A549 (cell line): ENCODE results near the gene DDX10. TPM values are rescaled to one million over a fixed set of nuclear protein-coding genes. Genes with fewer than 3 reads are reported as not detected.

ENCODE experiments used
- ATAC-seq, 2 experiments: fragments of 200-7000 bp in 1 of 2; fragments of >200 bp in 1 of 2; cut with Nextera tagmentation in 1 of 2; cut with Tn5 transposase in 1 of 2; 3 replicates each; pipeline versions ENCODE4 v1.8.0 to v1.9.1; 2018 to 2020; ENCODE audit warnings: mild to moderate bottlenecking in 1 of 2, moderate library complexity in 1 of 2
- CTCF ChIA-PET: fragments of 300-600 bp; sonication (Branson Sonifier 250); formaldehyde crosslinking; extraction: SDS; loops from one replicate; lab custom pipeline; 2021; ENCODE audit warnings: antibody characterized with exemption, inconsistent platforms; lab: Yijun Ruan, JAX
- POLR2A ChIA-PET: fragments of 350-600 bp; formaldehyde crosslinking; extraction: SDS; loops from one replicate; lab custom pipeline; 2021; ENCODE audit warnings: antibody characterized with exemption, inconsistent platforms; lab: Yijun Ruan, JAX
- DNase-seq, 2 experiments: peaks; one replicate each; pipeline versions ENCODE4 v3.0.0 to v3.0.0-alpha.2; 2011 to 2016; ENCODE audit warnings: low read depth in 1 of 2, low spot score in 1 of 2
- FAIRE-seq: peaks from 2 replicates; lab custom pipeline; 2011; peaks lifted over from hg19 to GRCh38; lab: Jason Lieb, UNC
- H3K27ac ChIP-seq, 2 experiments: fragments of >200 bp; sonication (Bioruptor Twin); formaldehyde crosslinking; 3 replicates each; pipeline ENCODE4 v1.5.1; 2016 to 2017
- H3K4me1 ChIP-seq: fragments of >200 bp; sonication (Bioruptor Twin); formaldehyde crosslinking; 3 replicates; pipeline ENCODE4 v1.6.1; 2016
- H3K4me2 ChIP-seq: fragments of >200 bp; sonication (Bioruptor Twin); formaldehyde crosslinking; 3 replicates; pipeline ENCODE4 v1.6.1; 2016
- H3K4me3 ChIP-seq: fragments of >200 bp; sonication (Bioruptor Twin); formaldehyde crosslinking; 3 replicates; pipeline ENCODE4 v1.5.1; 2016
- H3K9me3 ChIP-seq: fragments of >200 bp; sonication (Bioruptor Twin); formaldehyde crosslinking; 3 replicates; pipeline ENCODE4 v1.6.1; 2016
- ATOH8 ChIP-seq: fragments of 250-450 bp; sonication (Bioruptor Pico); IDR thresholded peaks from 2 replicates; pipeline ENCODE4 v1.5.0; 2020; ENCODE audit warnings: low read depth, mild to moderate bottlenecking, moderate library complexity
- BHLHE40 ChIP-seq: IDR thresholded peaks from 2 replicates; pipeline ENCODE4 v1.6.1; 2012; ENCODE audit warnings: low read depth, low read length, inconsistent platforms
- CBX2 ChIP-seq: fragments of 200-600 bp; sonication (generic); IDR thresholded peaks from 2 replicates; pipeline ENCODE4 v1.6.1; 2016; ENCODE audit warnings: low read depth, mild to moderate bottlenecking, borderline replicate concordance
- CHD2 ChIP-seq: fragments of 150-350 bp; IDR thresholded peaks from 2 replicates; pipeline ENCODE4 v1.6.1; 2014; ENCODE audit warnings: low read length; ENCODE audit not compliant: partially characterized antibody
- CHD4 ChIP-seq: fragments of 200-600 bp; sonication (generic); IDR thresholded peaks from 2 replicates; pipeline ENCODE4 v1.6.1; 2016; ENCODE audit warnings: antibody characterized with exemption, mild to moderate bottlenecking, borderline replicate concordance
- EHF ChIP-seq: fragments of 250-450 bp; sonication (Bioruptor Pico); IDR thresholded peaks from 2 replicates; pipeline ENCODE4 v1.5.0; 2020; ENCODE audit warnings: mild to moderate bottlenecking
- EHMT2 ChIP-seq: fragments of 200-600 bp; sonication (generic); IDR thresholded peaks from 2 replicates; pipeline ENCODE4 v1.6.1; 2016; ENCODE audit warnings: antibody characterized with exemption, low read depth, mild to moderate bottlenecking, moderate library complexity
- EP300 ChIP-seq, 2 experiments: fragments of >200 bp; sonication (Bioruptor Twin); formaldehyde crosslinking; IDR thresholded peaks; 2 replicates in 1 of 2; 3 replicates in 1 of 2; pipeline ENCODE4 v1.6.1; 2016 to 2017
- FOSL2 ChIP-seq, 2 experiments: fragments of 450-650 bp in 1 of 2; fragments of >200 bp in 1 of 2; sonication (Bioruptor Twin) in 1 of 2; formaldehyde crosslinking; IDR thresholded peaks; 2 replicates each; pipeline versions ENCODE4 v1.5.0 to v1.6.1; 2016 to 2020; ENCODE audit warnings: mild to moderate bottlenecking in 1 of 2, moderate library complexity in 1 of 2
- FOXS1 ChIP-seq: fragments of 250-450 bp; sonication (Bioruptor Pico); IDR thresholded peaks from 2 replicates; pipeline ENCODE4 v1.5.0; 2020; ENCODE audit warnings: mild to moderate bottlenecking, moderate library complexity
- HES2 ChIP-seq: fragments of >200 bp; sonication (Bioruptor Twin); formaldehyde crosslinking; IDR thresholded peaks from 2 replicates; pipeline ENCODE4 v1.6.1; 2016
- HEYL ChIP-seq: fragments of 250-450 bp; sonication (Bioruptor Pico); IDR thresholded peaks from 2 replicates; pipeline ENCODE4 v1.8.0; 2021; ENCODE audit warnings: mild to moderate bottlenecking, moderate library complexity
- HOXB13 ChIP-seq: fragments of 250-450 bp; sonication (Bioruptor Pico); IDR thresholded peaks from 2 replicates; pipeline ENCODE4 v1.5.0; 2020; ENCODE audit warnings: low read depth, mild to moderate bottlenecking, moderate library complexity
- JUN ChIP-seq, 2 experiments: fragments of >200 bp; sonication (Bioruptor Twin); formaldehyde crosslinking; IDR thresholded peaks; 2 replicates in 1 of 2; 3 replicates in 1 of 2; pipeline ENCODE4 v1.6.1; 2016 to 2017
- KDM1A ChIP-seq: fragments of 200-600 bp; sonication (generic); IDR thresholded peaks from 2 replicates; pipeline ENCODE4 v1.6.1; 2016; ENCODE audit warnings: low read depth, mild to moderate bottlenecking
- MAFK ChIP-seq: fragments of 450-650 bp; IDR thresholded peaks from 2 replicates; pipeline ENCODE4 v1.6.1; 2014; ENCODE audit not compliant: partially characterized antibody
- MAX ChIP-seq: IDR thresholded peaks from 2 replicates; pipeline ENCODE4 v1.6.1; 2012
- NFE2L2 ChIP-seq: fragments of 150-350 bp; conservative IDR thresholded peaks from 2 replicates; pipeline ENCODE4 v1.6.1; 2014; ENCODE audit warnings: low read length
- NPAS2 ChIP-seq: fragments of 250-450 bp; sonication (Bioruptor Pico); IDR thresholded peaks from 2 replicates; pipeline ENCODE4 v1.8.0; 2022; ENCODE audit warnings: mild to moderate bottlenecking, moderate library complexity, borderline replicate concordance
- PHF8 ChIP-seq: fragments of 200-600 bp; sonication (generic); IDR thresholded peaks from 2 replicates; pipeline ENCODE4 v1.6.1; 2016; ENCODE audit warnings: low read depth, mild to moderate bottlenecking, antibody characterized with exemption, moderate library complexity, borderline replicate concordance
- POLR2A ChIP-seq: IDR thresholded peaks from 2 replicates; pipeline ENCODE4 v1.6.1; 2012; ENCODE audit warnings: mild to moderate bottlenecking, low read length
- RARB ChIP-seq: fragments of 250-450 bp; sonication (Bioruptor Pico); IDR thresholded peaks from 2 replicates; pipeline ENCODE4 v1.8.0; 2021; ENCODE audit warnings: mild to moderate bottlenecking, moderate library complexity
- SMC3 ChIP-seq: fragments of >200 bp; sonication (Bioruptor Twin); formaldehyde crosslinking; IDR thresholded peaks from 3 replicates; pipeline ENCODE4 v1.6.1; 2018; ENCODE audit warnings: inconsistent platforms
- ZC3H11A ChIP-seq: fragments of 450-650 bp; IDR thresholded peaks from 2 replicates; pipeline ENCODE4 v1.6.1; 2014; ENCODE audit warnings: antibody characterized with exemption, mild to moderate bottlenecking
- ZNF302 ChIP-seq: fragments of 250-450 bp; sonication (Bioruptor Pico); IDR thresholded peaks from 2 replicates; pipeline ENCODE4 v1.9.0; 2021; ENCODE audit warnings: inconsistent platforms, mild to moderate bottlenecking, moderate library complexity
- WGBS: methylation state at CpG from one replicate; pipeline ENCODE4 v1.1.6; 2017; ENCODE audit errors: missing lambda C conversion rate; 5-methylcytosine and 5-hydroxymethylcytosine counted together
- polyA plus RNA-seq, 4 experiments: library from polyadenylated mRNA; depleted of rRNA in 3 of 4; stranded (reverse); fragments of >200 nt; fragmentation: RNase III in 1 of 4; extraction: RNeasy Plus Mini Kit Qiagen cat#74134 plus additional on column Dnase treatment in 1 of 4; gene quantifications; 2 replicates in 3 of 4; 3 replicates in 1 of 4; pipeline ENCODE4 v1.2.3, GENCODE V29; 2011 to 2017

The DDX10 gene
- polyA plus RNA-seq, 2 of the 4 experiments (the other 2 are of a cell fraction): 46.0 to 189 TPM

GRCh38 chr11:108902027-108902469, 237.2 kb downstream of the DDX10 start:
- ChIA-PET CTCF (no interaction called here), POLR2A (no interaction called here)
- ATAC-seq (peak in 1 of 2 experiments; percentile 50; a peak in 3 of 6 replicates), FAIRE-seq (no peak), DNase-seq (peak in 1 of 2 experiments; percentile 27)
- WGBS: 10% methylated on average over 2 of the region's 2 CpGs
- Histone ChIP-seq H3K4me2 (peak overlapping the region; percentile 44), H3K4me1 (peaks cover 36% of the 10 kb centered on the region), H3K27ac (peak overlapping the region in 1 of 2 experiments; percentile 59; a peak in 2 of 6 replicates), H3K4me3 (no peak overlapping the region), H3K9me3 (peaks cover 3% of the 10 kb centered on the region; the same call in 1 of the 3 replicates)
- TF ChIP-seq HOXB13 (CRISPR knock-in tag) (no peak), HEYL (no peak), PHF8 (no peak), BHLHE40 (no peak), EP300 (IDR thresholded peaks at IDR 0.05) (no peak), SMC3 (no peak)

- no peaks in the 10 kb centered on the region for H3K9me3 ChIP-seq
- DNase-seq (no peak), FAIRE-seq (no peak), ATAC-seq (no peak)
- 86% methylated on average over 1 of the region's 1 CpG for WGBS
- POLR2A ChIA-PET: no interaction called here
- no peak overlapping the region for H3K27ac ChIP-seq
- H3K4me3 ChIP-seq: no peak overlapping the region
- H3K4me2 ChIP-seq: no peak overlapping the region
- TF ChIP-seq SMC3 (no peak), NFE2L2 (no peak), POLR2A (no peak), EHF (CRISPR knock-in tag) (no peak), CBX2 (no peak), JUN (IDR thresholded peaks at IDR 0.05) (no peak), HOXB13 (CRISPR knock-in tag) (no peak), RARB (CRISPR knock-in tag) (no peak), CHD4 (no peak), FOXS1 (CRISPR knock-in tag) (no peak), MAX (no peak), MAFK (no peak), ZC3H11A (no peak), CHD2 (no peak), EHMT2 (no peak), KDM1A (no peak)
- CTCF ChIA-PET: no interaction called here
- peaks cover 43% of the 10 kb centered on the region for H3K4me1 ChIP-seq
Measured at GRCh38 chr11:108904480-108904879, 239.6 kb downstream of the DDX10 start.

- ChIA-PET POLR2A (no interaction called here), CTCF (no interaction called here)
- H3K27ac ChIP-seq: peak overlapping the region; percentile 51 to 71; a peak in 5 of 6 replicates
- TF ChIP-seq ZNF302 (CRISPR knock-in tag) (no peak), CHD2 (no peak), JUN (IDR thresholded peaks at IDR 0.05) (no peak), ATOH8 (CRISPR knock-in tag) (no peak), HES2 (no peak), FOSL2 (IDR thresholded peaks at IDR 0.05) (no peak), FOSL2 (CRISPR knock-in tag; IDR thresholded peaks at IDR 0.05) (peak; percentile 47; the same call in 1 of the 2 replicates), NPAS2 (CRISPR knock-in tag) (no peak)
- ATAC-seq (peak in 1 of 2 experiments; percentile 82; a peak in 3 of 6 replicates), DNase-seq (peak in 1 of 2 experiments; percentile 47), FAIRE-seq (no peak)
- no peak overlapping the region for H3K4me3 ChIP-seq
- H3K4me1 ChIP-seq: peaks cover 43% of the 10 kb centered on the region
- peak overlapping the region; percentile 62 for H3K4me2 ChIP-seq
- H3K9me3 ChIP-seq: no peaks in the 10 kb centered on the region
Measured at GRCh38 chr11:108906329-108906728, 241.5 kb downstream of the DDX10 start.
